ENCODE results near the gene TXNDC2. TPM values are rescaled to one million over a fixed set of nuclear protein-coding genes. Genes with fewer than 3 reads are reported as not detected.
A peak's percentile ranks its signal among the peaks of the same experiment; 100 is the strongest.

Gene TXNDC2
- total RNA-seq, 1 experiment from 2014 or later, result 0.12 TPM

GRCh38 chr18:9898792-9899549, 13.2 kb downstream of the TXNDC2 start:
- intact Hi-C loops (cut with micrococcal nuclease), result no loop called here
- peak overlapping the region; percentile 28 to 51 for H3K4me3 ChIP-seq (replicated peaks in 1 of 2; ENCODE audit: low read depth in 1 of 2, low read length in 2 of 2)
- no peaks in the 10 kb centered on the region for H4K20me1 ChIP-seq (ENCODE audit: insufficient read depth)
- H3K79me2 ChIP-seq (ENCODE audit: insufficient read depth, low read length), result no peaks in the 10 kb centered on the region
- no peaks in the 10 kb centered on the region for H3K27me3 ChIP-seq (ENCODE audit: insufficient read depth, low read length)
- ATAC-seq, result peak; percentile 70
- peak overlapping the region; percentile 86 for H3K4me2 ChIP-seq (ENCODE audit: low read length)
- H3K4me1 ChIP-seq (ENCODE audit: control insufficient read depth in 1 of 2, insufficient read depth in 2 of 2, low read length in 2 of 2), result peaks cover 35 to 82% of the 10 kb centered on the region in 2 experiments
- DNase-seq (ENCODE audit: low read depth, low spot score), result peak; percentile 64
- H3K36me3 ChIP-seq (ENCODE audit: control insufficient read depth in 1 of 2, insufficient read depth in 2 of 2, low read length in 2 of 2), result no peaks in the 10 kb centered on the region
- H3K9me3 ChIP-seq (ENCODE audit: control insufficient read depth in 1 of 2, insufficient read depth in 1 of 2, low read depth in 1 of 2, low read length in 2 of 2), result no peaks in the 10 kb centered on the region
- BruUV-seq (replicated peaks), result TSS peak; percentile 79
- POLR2A ChIA-PET, result interaction anchor here (1.0 to 1.5 kb wide), 2 partner anchors 14 to 29 kb away, joined by 5 read pairs; partner anchors contain the start of gene VAPA
- RAD21 ChIA-PET (ENCODE audit: low non-redundant PET in 1 of 2, low total read pairs in 2 of 2, uncharacterized antibody in 2 of 2, unreplicated experiment in 2 of 2), result no interaction called here
- peak overlapping the region; percentile 47 for H3K27ac ChIP-seq (ENCODE audit: low read depth, low read length)
- peak overlapping the region; percentile 96 for H2AFZ ChIP-seq (ENCODE audit: low read depth, low read length, poor library complexity, severe bottlenecking)
- peak overlapping the region; percentile 56 for H3K9ac ChIP-seq (ENCODE audit: low read length)
- H3K9me2 ChIP-seq (ENCODE audit: insufficient read depth), result no peaks in the 10 kb centered on the region
- CTCF ChIA-PET, result interaction anchor here (0.8 kb wide), 1 partner anchor 29 kb away, joined by 3 read pairs; no protein-coding TSS in a partner anchor
- TF ChIP-seq POLR2AphosphoS5 (IDR thresholded peaks at IDR 0.05; ENCODE audit: low read depth, low read length) (no peak; the same call in 1 of the 2 replicates), EZH2 (IDR thresholded peaks at IDR 0.05) (no peak), ZFX (IDR thresholded peaks at IDR 0.05) (no peak), ZBTB33 (IDR thresholded peaks at IDR 0.05; ENCODE audit: extremely low read depth, insufficient replicate concordance, low read length) (no peak), EZH2phosphoT487 (IDR thresholded peaks at IDR 0.05; ENCODE audit: borderline replicate concordance) (no peak), TCF7L2 (IDR thresholded peaks at IDR 0.05; ENCODE audit: borderline replicate concordance, extremely low read depth, insufficient read depth, insufficient read length) (no peak), CBX3 (IDR thresholded peaks at IDR 0.05; ENCODE audit: low read depth) (peak; percentile 77), REST (IDR thresholded peaks at IDR 0.05; ENCODE audit: low read depth) (no peak), SIN3A (IDR thresholded peaks at IDR 0.05; ENCODE audit: low read depth) (peak; percentile 43; the same call in 1 of the 2 replicates), YY1 (IDR thresholded peaks at IDR 0.05; ENCODE audit: extremely low read depth, insufficient replicate concordance, low read depth, low read length) (no peak), CEBPB (IDR thresholded peaks at IDR 0.05; ENCODE audit: low read depth) (peak; percentile 53; the same call in 1 of the 2 replicates), SP1 (IDR thresholded peaks at IDR 0.05; ENCODE audit: low read depth) (peak; percentile 79), EGR1 (IDR thresholded peaks at IDR 0.05; ENCODE audit: low read depth) (no peak), ZNF274 (IDR thresholded peaks at IDR 0.05; ENCODE audit: low read depth, low read length) (no peak), JUND (IDR thresholded peaks at IDR 0.05) (peak; percentile 82), POLR2A (IDR thresholded peaks at IDR 0.05; ENCODE audit: borderline replicate concordance, extremely low read depth, insufficient read depth, insufficient read length) (no peak), ATF3 (IDR thresholded peaks at IDR 0.05) (no peak), SRF (IDR thresholded peaks at IDR 0.05; ENCODE audit: low read depth) (no peak)
- TF ChIP-seq, protein P1, sequence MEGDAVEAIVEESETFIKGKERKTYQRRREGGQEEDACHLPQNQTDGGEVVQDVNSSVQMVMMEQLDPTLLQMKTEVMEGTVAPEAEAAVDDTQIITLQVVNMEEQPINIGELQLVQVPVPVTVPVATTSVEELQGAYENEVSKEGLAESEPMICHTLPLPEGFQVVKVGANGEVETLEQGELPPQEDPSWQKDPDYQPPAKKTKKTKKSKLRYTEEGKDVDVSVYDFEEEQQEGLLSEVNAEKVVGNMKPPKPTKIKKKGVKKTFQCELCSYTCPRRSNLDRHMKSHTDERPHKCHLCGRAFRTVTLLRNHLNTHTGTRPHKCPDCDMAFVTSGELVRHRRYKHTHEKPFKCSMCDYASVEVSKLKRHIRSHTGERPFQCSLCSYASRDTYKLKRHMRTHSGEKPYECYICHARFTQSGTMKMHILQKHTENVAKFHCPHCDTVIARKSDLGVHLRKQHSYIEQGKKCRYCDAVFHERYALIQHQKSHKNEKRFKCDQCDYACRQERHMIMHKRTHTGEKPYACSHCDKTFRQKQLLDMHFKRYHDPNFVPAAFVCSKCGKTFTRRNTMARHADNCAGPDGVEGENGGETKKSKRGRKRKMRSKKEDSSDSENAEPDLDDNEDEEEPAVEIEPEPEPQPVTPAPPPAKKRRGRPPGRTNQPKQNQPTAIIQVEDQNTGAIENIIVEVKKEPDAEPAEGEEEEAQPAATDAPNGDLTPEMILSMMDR (IDR thresholded peaks at IDR 0.05 in 2 of 3, conservative IDR thresholded peaks at IDR 0.05 in 1 of 3; ENCODE audit: borderline replicate concordance in 1 of 3, insufficient read depth in 1 of 3, low read depth in 2 of 3, low read length in 2 of 3), result no peak

Data from HCT116 (cell line).